ENCODE results near the gene PTPRM.

DNA sequence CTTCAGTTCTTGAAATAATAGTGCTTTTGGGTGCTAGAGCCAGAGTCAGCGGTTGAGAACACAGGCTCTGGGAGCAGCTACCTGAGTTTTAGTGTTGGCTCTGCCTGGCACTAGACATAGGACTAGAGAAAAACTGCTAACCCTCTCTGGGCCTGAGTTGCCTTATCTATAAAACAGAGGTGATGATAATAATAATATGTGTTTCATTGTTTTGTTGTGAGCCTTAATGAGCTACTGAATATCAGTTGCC lies 391.7 kb downstream of the PTPRM start:
- TF ChIP-seq, protein P1, sequence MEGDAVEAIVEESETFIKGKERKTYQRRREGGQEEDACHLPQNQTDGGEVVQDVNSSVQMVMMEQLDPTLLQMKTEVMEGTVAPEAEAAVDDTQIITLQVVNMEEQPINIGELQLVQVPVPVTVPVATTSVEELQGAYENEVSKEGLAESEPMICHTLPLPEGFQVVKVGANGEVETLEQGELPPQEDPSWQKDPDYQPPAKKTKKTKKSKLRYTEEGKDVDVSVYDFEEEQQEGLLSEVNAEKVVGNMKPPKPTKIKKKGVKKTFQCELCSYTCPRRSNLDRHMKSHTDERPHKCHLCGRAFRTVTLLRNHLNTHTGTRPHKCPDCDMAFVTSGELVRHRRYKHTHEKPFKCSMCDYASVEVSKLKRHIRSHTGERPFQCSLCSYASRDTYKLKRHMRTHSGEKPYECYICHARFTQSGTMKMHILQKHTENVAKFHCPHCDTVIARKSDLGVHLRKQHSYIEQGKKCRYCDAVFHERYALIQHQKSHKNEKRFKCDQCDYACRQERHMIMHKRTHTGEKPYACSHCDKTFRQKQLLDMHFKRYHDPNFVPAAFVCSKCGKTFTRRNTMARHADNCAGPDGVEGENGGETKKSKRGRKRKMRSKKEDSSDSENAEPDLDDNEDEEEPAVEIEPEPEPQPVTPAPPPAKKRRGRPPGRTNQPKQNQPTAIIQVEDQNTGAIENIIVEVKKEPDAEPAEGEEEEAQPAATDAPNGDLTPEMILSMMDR (IDR thresholded peaks at IDR 0.05; ENCODE audit: borderline replicate concordance, extremely low read depth, low read length, poor library complexity, severe bottlenecking) = no peak
- TF ChIP-seq EZH2 (IDR thresholded peaks at IDR 0.05; ENCODE audit: borderline replicate concordance, low read depth, low read length, severe bottlenecking) = no peak

Measured in DND-41 (cell line).